Omental fat pad (tissue), 4 donors: ENCODE data around the gene PPP1R14C. TPM values are rescaled to one million over a fixed set of nuclear protein-coding genes. Genes with fewer than 3 reads are reported as not detected.
"Not testable (repeated sequence)": the region's sequence is repeated elsewhere in the genome, so short reads cannot be mapped to it uniquely, and the experiment has no call there.

Source experiments
- ATAC-seq: fragments of 150-250 bp; one replicate; pipeline ENCODE4 v1.9.1; 2016; ENCODE audit warnings: mild to moderate bottlenecking, moderate library complexity; ENCODE audit not compliant: low FRiP score
- DNase-seq: peaks from one replicate; pipeline ENCODE4 v3.0.0-alpha.2; 2019; ENCODE audit warnings: low spot score
- CTCF ChIP-seq, 3 donors: fragments of 450-650 bp; IDR thresholded peaks; one replicate each; pipeline ENCODE4 v1.5.1; 2016 to 2017; ENCODE audit warnings: antibody characterized with exemption in 3 of 3, mild to moderate bottlenecking in 3 of 3, moderate library complexity in 2 of 3
- total RNA-seq, 4 donors: library from RNA; depleted of rRNA; stranded (reverse); fragments of >200 nt; gene quantifications; one replicate each; pipeline ENCODE4 v1.1.0, GENCODE V29; 2016

Gene PPP1R14C
- total RNA-seq, 4 donors from 2014 or later, result 0.31 to 1.1 TPM; not detected in 2

GRCh38 chr6:150134280-150134920 lies 8.4 kb upstream of the PPP1R14C start:
- no peak for TF ChIP-seq CTCF (IDR thresholded peaks at IDR 0.05)
- DNase-seq (no peak), ATAC-seq (no peak)

GRCh38 chr6:150137711-150138110 lies 5.1 kb upstream of the PPP1R14C start:
- DNase-seq, ATAC-seq: not testable (repeated sequence)

GRCh38 chr6:150138638-150139037 lies 4.2 kb upstream of the PPP1R14C start:
- no peak for TF ChIP-seq CTCF (IDR thresholded peaks at IDR 0.05)
- DNase-seq (no peak), ATAC-seq (no peak)

GRCh38 chr6:150139533-150139932 lies 3.3 kb upstream of the PPP1R14C start:
- TF ChIP-seq CTCF (IDR thresholded peaks at IDR 0.05), result no peak
- DNase-seq, result no peak
- ATAC-seq, result no peak

- TF ChIP-seq CTCF (IDR thresholded peaks at IDR 0.05), result no peak
- no peak for DNase-seq
- ATAC-seq, result no peak
Observed at GRCh38 chr6:150140236-150140969, 2.4 kb upstream of the PPP1R14C start.

- no peak for DNase-seq
- TF ChIP-seq CTCF (IDR thresholded peaks at IDR 0.05), result no peak
- ATAC-seq, result peak; percentile 37
Observed at GRCh38 chr6:150142097-150142669, 661 bp upstream of the PPP1R14C start.

- no peak for ATAC-seq
- DNase-seq, result no peak
- TF ChIP-seq CTCF (IDR thresholded peaks at IDR 0.05), result no peak
Observed at GRCh38 chr6:150143516-150144293, 861 bp downstream of the PPP1R14C start.
